ENCODE results near the gene SPATS2L.

Gene SPATS2L

DNA sequence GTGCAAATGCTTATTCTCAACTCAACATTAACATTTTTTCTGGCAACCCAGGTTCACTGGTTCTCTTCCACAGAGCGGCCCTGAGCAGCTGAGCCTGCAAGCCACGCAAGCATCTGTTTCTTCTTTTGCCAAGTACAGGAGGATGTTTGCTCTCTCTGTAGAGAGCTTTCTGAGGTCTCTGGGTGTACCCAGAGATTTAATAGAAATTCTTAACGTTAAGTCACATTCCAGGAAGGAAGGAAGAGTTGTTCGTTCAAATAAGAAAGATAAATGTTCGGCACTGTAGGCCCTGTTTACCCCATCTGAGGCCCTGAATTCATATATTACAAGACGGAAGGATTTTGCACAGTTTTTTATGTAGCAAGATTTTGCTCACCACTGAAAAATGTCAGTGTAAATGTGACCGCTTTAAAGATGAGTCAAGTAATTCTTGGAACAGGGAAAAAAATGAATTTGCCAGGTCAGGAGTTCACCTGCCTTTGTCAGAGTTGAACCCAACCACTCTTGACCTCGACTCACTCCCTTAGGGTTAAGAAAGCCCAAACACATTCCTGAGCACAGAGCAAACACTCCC lies 173.3 kb downstream of the SPATS2L start:
- Histone ChIP-seq H4K20me1 (ENCODE audit: insufficient read depth, low read length, poor library complexity, severe bottlenecking) (no peaks in the 10 kb centered on the region), H2AFZ (ENCODE audit: low read length) (no peak overlapping the region), H3K36me3 (ENCODE audit: insufficient read depth, low read length) (no peaks in the 10 kb centered on the region), H3K4me1 (ENCODE audit: insufficient read depth, low read length, poor library complexity, severe bottlenecking) (no peaks in the 10 kb centered on the region), H3K9me3 (ENCODE audit: insufficient read depth, low read depth, low read length) (no peaks in the 10 kb centered on the region), H3K4me3 (ENCODE audit: low read length, poor library complexity, severe bottlenecking) (no peak overlapping the region), H3K9me2 (replicated peaks; ENCODE audit: low read depth, low read length) (no peaks in the 10 kb centered on the region), H3K79me2 (ENCODE audit: insufficient read depth, low read length) (no peaks in the 10 kb centered on the region), H3K27me3 (ENCODE audit: insufficient read depth, low read length, poor library complexity, severe bottlenecking) (no peaks in the 10 kb centered on the region), H3K9ac (ENCODE audit: low read depth, low read length, poor library complexity, severe bottlenecking) (no peak overlapping the region), H3F3A (ENCODE audit: low read depth) (no peaks in the 10 kb centered on the region), H3K4me2 (ENCODE audit: low read depth, low read length, poor library complexity, severe bottlenecking) (no peak overlapping the region)
- TF ChIP-seq EZH2phosphoT487 (IDR thresholded peaks at IDR 0.05; ENCODE audit: borderline replicate concordance) (no peak), CTCF (conservative IDR thresholded peaks at IDR 0.05; ENCODE audit: low read length) (no peak)

DNA sequence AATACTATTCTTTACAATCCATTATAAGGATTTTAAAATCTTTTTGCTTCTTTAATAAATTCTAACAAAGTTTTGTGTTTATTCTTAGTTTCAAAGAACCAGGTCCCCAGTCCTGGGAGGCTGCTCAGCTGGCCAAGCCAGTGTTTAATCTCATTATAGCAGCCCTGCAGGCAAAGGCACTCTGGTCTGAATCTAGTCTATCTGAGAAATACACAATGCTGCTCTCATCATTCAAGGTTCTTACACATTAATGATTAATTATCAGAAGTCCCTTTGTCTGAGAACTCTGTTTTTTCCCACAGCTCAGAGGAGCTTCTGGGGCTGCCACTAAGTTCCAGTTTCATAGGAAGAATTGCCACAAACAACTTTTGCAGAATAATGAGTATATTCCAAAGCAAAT lies 175.7 kb downstream of the SPATS2L start:
- no peak overlapping the region for H3K4me3 ChIP-seq (ENCODE audit: low read length, poor library complexity, severe bottlenecking)
- no peak for TF ChIP-seq CTCF (conservative IDR thresholded peaks at IDR 0.05; ENCODE audit: low read length)
- no peak for TF ChIP-seq EZH2phosphoT487 (IDR thresholded peaks at IDR 0.05; ENCODE audit: borderline replicate concordance)
- H3K9me3 ChIP-seq (ENCODE audit: insufficient read depth, low read depth, low read length) = no peaks in the 10 kb centered on the region
- H4K20me1 ChIP-seq (ENCODE audit: insufficient read depth, low read length, poor library complexity, severe bottlenecking) = no peaks in the 10 kb centered on the region
- H3K27me3 ChIP-seq (ENCODE audit: insufficient read depth, low read length, poor library complexity, severe bottlenecking) = no peaks in the 10 kb centered on the region
- H3F3A ChIP-seq (ENCODE audit: low read depth) = peaks cover 10% of the 10 kb centered on the region
- no peak overlapping the region for H3K9ac ChIP-seq (ENCODE audit: low read depth, low read length, poor library complexity, severe bottlenecking)
- H2AFZ ChIP-seq (ENCODE audit: low read length) = no peak overlapping the region
- H3K9me2 ChIP-seq (replicated peaks; ENCODE audit: low read depth, low read length) = no peaks in the 10 kb centered on the region
- no peaks in the 10 kb centered on the region for H3K79me2 ChIP-seq (ENCODE audit: insufficient read depth, low read length)
- H3K4me2 ChIP-seq (ENCODE audit: low read depth, low read length, poor library complexity, severe bottlenecking) = no peak overlapping the region
- H3K4me1 ChIP-seq (ENCODE audit: insufficient read depth, low read length, poor library complexity, severe bottlenecking) = peaks cover 23% of the 10 kb centered on the region
- H3K36me3 ChIP-seq (ENCODE audit: insufficient read depth, low read length) = no peaks in the 10 kb centered on the region

- TF ChIP-seq EZH2phosphoT487 (IDR thresholded peaks at IDR 0.05; ENCODE audit: borderline replicate concordance) (no peak), CTCF (conservative IDR thresholded peaks at IDR 0.05; ENCODE audit: low read length) (peak; percentile 82)
- Histone ChIP-seq H3F3A (ENCODE audit: low read depth) (peaks cover 11% of the 10 kb centered on the region), H3K79me2 (ENCODE audit: insufficient read depth, low read length) (no peaks in the 10 kb centered on the region), H2AFZ (ENCODE audit: low read length) (peak overlapping the region; percentile 81), H3K4me1 (ENCODE audit: insufficient read depth, low read length, poor library complexity, severe bottlenecking) (peaks cover 27% of the 10 kb centered on the region), H3K4me2 (ENCODE audit: low read depth, low read length, poor library complexity, severe bottlenecking) (no peak overlapping the region), H3K36me3 (ENCODE audit: insufficient read depth, low read length) (no peaks in the 10 kb centered on the region), H3K9ac (ENCODE audit: low read depth, low read length, poor library complexity, severe bottlenecking) (no peak overlapping the region), H3K9me3 (ENCODE audit: insufficient read depth, low read depth, low read length) (no peaks in the 10 kb centered on the region), H3K4me3 (ENCODE audit: low read length, poor library complexity, severe bottlenecking) (no peak overlapping the region), H4K20me1 (ENCODE audit: insufficient read depth, low read length, poor library complexity, severe bottlenecking) (no peaks in the 10 kb centered on the region), H3K9me2 (replicated peaks; ENCODE audit: low read depth, low read length) (no peaks in the 10 kb centered on the region), H3K27me3 (ENCODE audit: insufficient read depth, low read length, poor library complexity, severe bottlenecking) (no peaks in the 10 kb centered on the region)
Measured at GRCh38 chr2:200483729-200484198, 177.3 kb downstream of the SPATS2L start.

All from Loucy (cell line).